PC-3 (cell line): ENCODE measurements around the gene LARP4B. TPM values are rescaled to one million over a fixed set of nuclear protein-coding genes. Genes with fewer than 3 reads are reported as not detected.

Experiments
- ATAC-seq: fragments of 200-7000 bp; cut with Tn5 transposase; 2 replicates; pipeline ENCODE4 v1.9.1; 2020; ENCODE audit warnings: mild to moderate bottlenecking, moderate library complexity
- BruUV-seq: library from RNA; stranded (reverse); fragments of 400-500 nt; replicated peaks from 2 replicates; lab custom pipeline; 2021; lab: Mats Ljungman, UMichigan
- CTCF ChIA-PET: fragments of 300-600 bp; sonication (Branson Sonifier 250); formaldehyde crosslinking; loops from one replicate; lab custom pipeline; 2022; ENCODE audit warnings: antibody characterized with exemption; lab: Charles Lee
- POLR2A ChIA-PET: fragments of 300-600 bp; sonication (Branson Sonifier 250); formaldehyde crosslinking; loops from one replicate; lab custom pipeline; 2022; ENCODE audit warnings: antibody characterized with exemption; ENCODE audit not compliant: unreplicated experiment; lab: Charles Lee
- DNase-seq: peaks from one replicate; pipeline ENCODE4 v3.0.0-alpha.2; 2015
- H2AFZ ChIP-seq: fragments of 300-600 bp; sonication (generic); 2 replicates; pipeline ENCODE4 v1.6.0; 2016; ENCODE audit warnings: antibody characterized with exemption, low read length
- H3F3A ChIP-seq: fragments of 300-600 bp; sonication (generic); one replicate; pipeline ENCODE4 v1.6.0; 2017; ENCODE audit warnings: antibody characterized with exemption, low read length, control low read depth, mild to moderate bottlenecking; ENCODE audit not compliant: unreplicated experiment
- H3K27ac ChIP-seq: fragments of 300-600 bp; sonication (generic); 2 replicates; pipeline ENCODE4 v1.5.1; 2016; ENCODE audit warnings: mild to moderate bottlenecking, low read length
- H3K27me3 ChIP-seq: fragments of 300-600 bp; sonication (generic); 2 replicates; pipeline ENCODE4 v1.6.1; 2016; ENCODE audit warnings: low read length, mixed read lengths
- H3K36me3 ChIP-seq: fragments of 300-600 bp; sonication (generic); 2 replicates; pipeline ENCODE4 v1.6.1; 2016; ENCODE audit warnings: low read depth, mixed run types, low read length, mixed read lengths
- H3K4me1 ChIP-seq: fragments of 300-600 bp; sonication (generic); 2 replicates; pipeline ENCODE4 v1.5.1; 2016; ENCODE audit warnings: low read length; ENCODE audit not compliant: insufficient read depth
- H3K4me2 ChIP-seq: fragments of 300-600 bp; sonication (generic); 2 replicates; pipeline ENCODE4 v1.6.0; 2016; ENCODE audit warnings: low read length
- H3K4me3 ChIP-seq: fragments of 300-600 bp; sonication (generic); 2 replicates; pipeline ENCODE4 v1.5.1; 2016; ENCODE audit warnings: mild to moderate bottlenecking, low read length, mixed read lengths
- H3K79me2 ChIP-seq: fragments of 300-600 bp; sonication (generic); 2 replicates; pipeline ENCODE4 v1.6.1; 2017; ENCODE audit warnings: low read length, mixed read lengths
- H3K9ac ChIP-seq: fragments of 300-600 bp; sonication (generic); 2 replicates; pipeline ENCODE4 v1.6.0; 2016; ENCODE audit warnings: mild to moderate bottlenecking, low read length
- H3K9me2 ChIP-seq: fragments of 300-600 bp; sonication (generic); replicated peaks from 2 replicates; pipeline ENCODE4 v1.6.1; 2016; ENCODE audit warnings: mixed run types, low read length, mixed read lengths
- H3K9me3 ChIP-seq: fragments of 300-600 bp; sonication (generic); 2 replicates; pipeline ENCODE4 v1.6.1; 2016; ENCODE audit warnings: low read length, mixed read lengths
- H4K20me1 ChIP-seq: fragments of 300-600 bp; sonication (generic); 2 replicates; pipeline ENCODE4 v1.6.1; 2016; ENCODE audit warnings: low read length, mixed read lengths
- CTCF ChIP-seq: fragments of 300-600 bp; sonication (generic); conservative IDR thresholded peaks from 2 replicates; pipeline ENCODE4 v1.5.1; 2017; ENCODE audit warnings: antibody characterized with exemption, low read depth, mild to moderate bottlenecking, low read length
- EZH2 ChIP-seq: fragments of 300-600 bp; sonication (generic); IDR thresholded peaks from one replicate; pipeline ENCODE4 v1.6.1; 2017; ENCODE audit warnings: antibody characterized with exemption, mild to moderate bottlenecking, low read length; ENCODE audit not compliant: unreplicated experiment
- EZH2phosphoT487 ChIP-seq: fragments of 300-600 bp; sonication (generic); IDR thresholded peaks from 2 replicates; pipeline ENCODE4 v1.6.1; 2018; ENCODE audit warnings: mild to moderate bottlenecking, antibody characterized with exemption, low read length, borderline replicate concordance
- intact Hi-C: fragments of 100-400 bp; cut with micrococcal nuclease; formaldehyde crosslinking; loops from 2 replicates; pipeline ENCODE4 v1.9.0; 2023
- total RNA-seq: library from RNA; depleted of rRNA; stranded (reverse); fragments of >200 nt; gene quantifications from 2 replicates; pipeline ENCODE4 v1.2.3, GENCODE V29; 2014

The LARP4B gene
- total RNA-seq, 1 experiment from 2014 or later = 33.9 TPM

- no peak for TF ChIP-seq EZH2
- TF ChIP-seq EZH2phosphoT487 = no peak
- no peak for TF ChIP-seq CTCF
- ATAC-seq = no peak
- no peak overlapping the region for H2AFZ ChIP-seq
- no peak overlapping the region for H3K9ac ChIP-seq
- POLR2A ChIA-PET = no interaction called here
- no peaks in the 10 kb centered on the region for H3K27me3 ChIP-seq
- no peaks in the 10 kb centered on the region; the same call in 1 of the 2 replicates for H3K36me3 ChIP-seq
- no peak overlapping the region for H3K4me2 ChIP-seq
- no peaks in the 10 kb centered on the region for H3K4me1 ChIP-seq
- H3K4me3 ChIP-seq = no peak overlapping the region
- H3K9me2 ChIP-seq = no peaks in the 10 kb centered on the region
- BruUV-seq = no TSS peak
- H3K9me3 ChIP-seq = no peaks in the 10 kb centered on the region
- intact Hi-C loops = no loop called here
- no peaks in the 10 kb centered on the region for H3F3A ChIP-seq
- no peaks in the 10 kb centered on the region for H4K20me1 ChIP-seq
- DNase-seq = no peak
- CTCF ChIA-PET = no interaction called here
- H3K79me2 ChIP-seq = no peaks in the 10 kb centered on the region
- no peak overlapping the region for H3K27ac ChIP-seq
Measured at GRCh38 chr10:816958-817357, 114.5 kb downstream of the LARP4B start.

GRCh38 chr10:816091-816477 is 115.4 kb downstream of the LARP4B start:
- no peak overlapping the region for H3K4me2 ChIP-seq
- H3K27ac ChIP-seq = no peak overlapping the region
- H3K4me1 ChIP-seq = no peaks in the 10 kb centered on the region
- no peak overlapping the region for H3K4me3 ChIP-seq
- POLR2A ChIA-PET = no interaction called here
- DNase-seq = no peak
- intact Hi-C loops = no loop called here
- no TSS peak for BruUV-seq
- no peak overlapping the region for H3K9ac ChIP-seq
- TF ChIP-seq CTCF (no peak), EZH2 (no peak), EZH2phosphoT487 (no peak)
- H3K79me2 ChIP-seq = no peaks in the 10 kb centered on the region
- no peak for ATAC-seq
- no peaks in the 10 kb centered on the region for H3K27me3 ChIP-seq
- no peaks in the 10 kb centered on the region for H4K20me1 ChIP-seq
- no peak overlapping the region for H2AFZ ChIP-seq
- CTCF ChIA-PET = no interaction called here
- no peaks in the 10 kb centered on the region for H3K9me2 ChIP-seq
- H3K36me3 ChIP-seq = no peaks in the 10 kb centered on the region; the same call in 1 of the 2 replicates
- no peaks in the 10 kb centered on the region for H3F3A ChIP-seq
- H3K9me3 ChIP-seq = no peaks in the 10 kb centered on the region

- no peak; the same call in 1 of the 2 replicates for TF ChIP-seq CTCF
- no peak for TF ChIP-seq EZH2
- no peak for TF ChIP-seq EZH2phosphoT487
- DNase-seq (no peak), ATAC-seq (no peak)
- Histone ChIP-seq H3K79me2 (no peaks in the 10 kb centered on the region), H4K20me1 (no peaks in the 10 kb centered on the region), H3K27me3 (no peaks in the 10 kb centered on the region), H3K9ac (no peak overlapping the region), H3K9me2 (no peaks in the 10 kb centered on the region), H3K4me2 (no peak overlapping the region), H3K4me3 (no peak overlapping the region), H3K4me1 (no peaks in the 10 kb centered on the region), H3K9me3 (no peaks in the 10 kb centered on the region), H3F3A (no peaks in the 10 kb centered on the region), H3K27ac (no peak overlapping the region), H3K36me3 (no peaks in the 10 kb centered on the region; the same call in 1 of the 2 replicates), H2AFZ (no peak overlapping the region)
- intact Hi-C loops = no loop called here
- ChIA-PET CTCF (no interaction called here), POLR2A (no interaction called here)
- no TSS peak for BruUV-seq
Measured at GRCh38 chr10:815338-816090, 116.0 kb downstream of the LARP4B start.
